ENCODE results near the gene TMEM192. TPM values are rescaled to one million over a fixed set of nuclear protein-coding genes. Genes with fewer than 3 reads are reported as not detected.
"Not testable (repeated sequence)": the region's sequence is repeated elsewhere in the genome, so short reads cannot be mapped to it uniquely, and the experiment has no call there.

Gene TMEM192
- polyA plus RNA-seq, 1 experiment = 15.8 TPM

- Histone ChIP-seq H3K27me3 (ENCODE audit: control insufficient read depth, insufficient read depth, low read length) (peaks cover 4% of the 10 kb centered on the region), H3K9me3 (ENCODE audit: control insufficient read depth, insufficient read depth, low read length) (no peaks in the 10 kb centered on the region), H3K27ac (ENCODE audit: low read depth, low read length) (no peak overlapping the region), H3K4me3 (ENCODE audit: low read depth, low read length) (no peak overlapping the region)
- ChIA-PET POLR2A (no interaction called here), CTCF (interaction anchor here (0.7 to 4.5 kb wide), 8 partner anchors 10 to 936 kb away, joined by 3 to 125 read pairs (median 4); partner anchors contain the start of gene TMEM192)
- TF ChIP-seq, protein P1, sequence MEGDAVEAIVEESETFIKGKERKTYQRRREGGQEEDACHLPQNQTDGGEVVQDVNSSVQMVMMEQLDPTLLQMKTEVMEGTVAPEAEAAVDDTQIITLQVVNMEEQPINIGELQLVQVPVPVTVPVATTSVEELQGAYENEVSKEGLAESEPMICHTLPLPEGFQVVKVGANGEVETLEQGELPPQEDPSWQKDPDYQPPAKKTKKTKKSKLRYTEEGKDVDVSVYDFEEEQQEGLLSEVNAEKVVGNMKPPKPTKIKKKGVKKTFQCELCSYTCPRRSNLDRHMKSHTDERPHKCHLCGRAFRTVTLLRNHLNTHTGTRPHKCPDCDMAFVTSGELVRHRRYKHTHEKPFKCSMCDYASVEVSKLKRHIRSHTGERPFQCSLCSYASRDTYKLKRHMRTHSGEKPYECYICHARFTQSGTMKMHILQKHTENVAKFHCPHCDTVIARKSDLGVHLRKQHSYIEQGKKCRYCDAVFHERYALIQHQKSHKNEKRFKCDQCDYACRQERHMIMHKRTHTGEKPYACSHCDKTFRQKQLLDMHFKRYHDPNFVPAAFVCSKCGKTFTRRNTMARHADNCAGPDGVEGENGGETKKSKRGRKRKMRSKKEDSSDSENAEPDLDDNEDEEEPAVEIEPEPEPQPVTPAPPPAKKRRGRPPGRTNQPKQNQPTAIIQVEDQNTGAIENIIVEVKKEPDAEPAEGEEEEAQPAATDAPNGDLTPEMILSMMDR (IDR thresholded peaks at IDR 0.05; ENCODE audit: low read depth, low read length) = no peak
- no peak for DNase-seq (ENCODE audit: low read depth, low spot score)
Observed at GRCh38 chr4:165133150-165133549, 20.5 kb upstream of the TMEM192 start.

GRCh38 chr4:165131247-165131832 is 18.7 kb upstream of the TMEM192 start:
- Histone ChIP-seq H3K27ac (ENCODE audit: low read depth, low read length) (no peak overlapping the region), H3K9me3 (ENCODE audit: control insufficient read depth, insufficient read depth, low read length) (no peaks in the 10 kb centered on the region), H3K4me3 (ENCODE audit: low read depth, low read length) (no peak overlapping the region), H3K27me3 (ENCODE audit: control insufficient read depth, insufficient read depth, low read length) (peaks cover 4% of the 10 kb centered on the region)
- ChIA-PET POLR2A (interaction anchor here (0.8 kb wide), 1 partner anchor 19 kb away, joined by 3 read pairs; the partner anchor contains the start of gene TMEM192), CTCF (interaction anchor here (0.6 to 4.5 kb wide), 52 partner anchors 8 to 383 kb away, joined by 3 to 125 read pairs (median 5); partner anchors contain the start of genes CPE, MSMO1 and TMEM192)
- TF ChIP-seq, protein P1 (IDR thresholded peaks at IDR 0.05; ENCODE audit: low read depth, low read length) = peak; percentile 95
- peak; percentile 21 for DNase-seq (ENCODE audit: low read depth, low spot score)

GRCh38 chr4:165129924-165130323 is 17.3 kb upstream of the TMEM192 start:
- ChIA-PET POLR2A (no interaction called here), CTCF (interaction anchor here (0.6 to 4.5 kb wide), 12 partner anchors 9 to 342 kb away, joined by 3 to 125 read pairs (median 7); partner anchors contain the start of genes CPE, MSMO1 and TMEM192)
- no peak for DNase-seq (ENCODE audit: low read depth, low spot score)
- H3K9me3 ChIP-seq (ENCODE audit: control insufficient read depth, insufficient read depth, low read length) = no peaks in the 10 kb centered on the region; the same call in 1 of the 2 replicates
- TF ChIP-seq, protein P1 (IDR thresholded peaks at IDR 0.05; ENCODE audit: low read depth, low read length) = no peak
- H3K27ac ChIP-seq (ENCODE audit: low read depth, low read length) = no peak overlapping the region
- H3K27me3 ChIP-seq (ENCODE audit: control insufficient read depth, insufficient read depth, low read length) = peaks cover 2% of the 10 kb centered on the region
- no peak overlapping the region for H3K4me3 ChIP-seq (ENCODE audit: low read depth, low read length)

- H3K27ac ChIP-seq (ENCODE audit: low read depth, low read length); CTCF ChIA-PET; H3K4me3 ChIP-seq (ENCODE audit: low read depth, low read length); H3K27me3 ChIP-seq (ENCODE audit: control insufficient read depth, insufficient read depth, low read length); DNase-seq (ENCODE audit: low read depth, low spot score); H3K9me3 ChIP-seq (ENCODE audit: control insufficient read depth, insufficient read depth, low read length); POLR2A ChIA-PET: not testable (repeated sequence)
Observed at GRCh38 chr4:165125869-165126499, 13.3 kb upstream of the TMEM192 start.

DNA sequence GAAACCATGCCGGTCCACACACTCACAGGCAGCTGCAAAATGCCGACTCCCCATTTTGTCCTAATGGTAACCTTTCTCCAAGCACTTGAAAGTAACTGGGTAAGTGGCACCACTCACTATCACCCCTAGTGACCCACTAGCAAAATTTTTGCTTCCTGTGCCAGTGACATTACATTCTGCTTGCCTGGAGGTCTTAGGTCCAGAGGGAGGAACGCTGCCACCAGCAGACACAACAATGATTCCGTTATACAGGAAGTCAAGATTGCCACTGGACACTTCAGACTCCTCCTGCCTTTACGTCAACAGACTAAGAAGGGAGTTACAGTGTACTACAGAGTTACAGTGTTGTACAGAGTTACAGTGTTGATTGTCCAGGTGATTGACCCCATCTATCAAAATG is 11.8 kb upstream of the TMEM192 start:
- TF ChIP-seq, protein P1 (IDR thresholded peaks at IDR 0.05; ENCODE audit: low read depth, low read length) = no peak
- no peak for DNase-seq (ENCODE audit: low read depth, low spot score)
- POLR2A ChIA-PET = no interaction called here

More for the DNA sequence above, 11.8 kb upstream of the TMEM192 start:
- Histone ChIP-seq H3K27ac (ENCODE audit: low read depth, low read length) (no peak overlapping the region), H3K9me3 (ENCODE audit: control insufficient read depth, insufficient read depth, low read length) (no peaks in the 10 kb centered on the region; the same call in 1 of the 2 replicates), H3K4me3 (ENCODE audit: low read depth, low read length) (no peak overlapping the region), H3K27me3 (ENCODE audit: control insufficient read depth, insufficient read depth, low read length) (no peaks in the 10 kb centered on the region)
- CTCF ChIA-PET = no interaction called here
